Panc1 (cell line): ENCODE data around the gene SAP30BP. TPM values are rescaled to one million over a fixed set of nuclear protein-coding genes. Genes with fewer than 3 reads are reported as not detected.

Experiments used
- ATAC-seq: fragments of 200-7000 bp; cut with Tn5 transposase; 2 replicates; pipeline ENCODE4 v1.9.1; 2020; ENCODE audit warnings: mild to moderate bottlenecking, moderate library complexity
- BruUV-seq: library from RNA; stranded (reverse); fragments of 400-500 nt; replicated peaks from 2 replicates; lab custom pipeline; 2021; lab: Mats Ljungman, UMichigan
- CTCF ChIA-PET: fragments of 300-600 bp; sonication (Branson Sonifier 250); formaldehyde crosslinking; loops from one replicate; lab custom pipeline; 2022; ENCODE audit warnings: antibody characterized with exemption; lab: Charles Lee
- POLR2A ChIA-PET: fragments of 300-600 bp; sonication (Branson Sonifier 250); formaldehyde crosslinking; loops from one replicate; lab custom pipeline; 2022; ENCODE audit warnings: antibody characterized with exemption; lab: Charles Lee
- DNase-seq: peaks from one replicate; pipeline ENCODE4 v3.0.0-alpha.2; 2010; ENCODE audit warnings: low read depth, low spot score
- H3K27ac ChIP-seq: 2 replicates; pipeline ENCODE4 v1.5.1; 2011; ENCODE audit warnings: mild to moderate bottlenecking, low read length, inconsistent platforms
- H3K27me3 ChIP-seq: fragments of 200-500 bp; sonication (Bioruptor generic); 2 replicates; pipeline ENCODE4 v1.6.0; 2014; ENCODE audit warnings: low read length, inconsistent platforms; ENCODE audit not compliant: control insufficient read depth, insufficient read depth
- H3K36me3 ChIP-seq: fragments of 200-500 bp; sonication (Bioruptor generic); 2 replicates; pipeline ENCODE4 v1.5.1; 2014; ENCODE audit warnings: inconsistent platforms, mild to moderate bottlenecking, low read length, moderate library complexity; ENCODE audit not compliant: control insufficient read depth, insufficient read depth
- H3K4me1 ChIP-seq: 2 replicates; pipeline ENCODE4 v1.5.1; 2011; ENCODE audit warnings: inconsistent platforms, mild to moderate bottlenecking, low read length, moderate library complexity; ENCODE audit not compliant: control insufficient read depth, insufficient read depth
- H3K4me3 ChIP-seq, 2 experiments: 2 replicates each; pipeline ENCODE4 v1.5.1; 2011 to 2012; ENCODE audit warnings: low read depth in 2 of 2, low read length in 2 of 2, mild to moderate bottlenecking in 2 of 2, inconsistent platforms in 1 of 2, moderate library complexity in 1 of 2
- H3K9me3 ChIP-seq: fragments of 200-500 bp; sonication (Bioruptor generic); 2 replicates; pipeline ENCODE4 v1.5.1; 2014; ENCODE audit warnings: low read depth, mild to moderate bottlenecking, inconsistent platforms, low read length, moderate library complexity; ENCODE audit not compliant: control insufficient read depth, insufficient read depth
- CTCF ChIP-seq: fragments of 450-650 bp; IDR thresholded peaks from 2 replicates; pipeline ENCODE4 v1.5.1; 2017; ENCODE audit warnings: mild to moderate bottlenecking
- POLR2AphosphoS5 ChIP-seq: IDR thresholded peaks from 2 replicates; pipeline ENCODE4 v1.6.1; 2012; ENCODE audit warnings: mild to moderate bottlenecking, low read depth, low read length, moderate library complexity
- REST ChIP-seq, 2 experiments: IDR thresholded peaks; 2 replicates each; pipeline ENCODE4 v1.6.1; 2011 to 2012; ENCODE audit warnings: low read depth in 2 of 2, control low read depth in 1 of 2, low read length in 1 of 2, mild to moderate bottlenecking in 1 of 2, moderate library complexity in 1 of 2; ENCODE audit not compliant: insufficient read depth in 1 of 2
- SIN3A ChIP-seq: IDR thresholded peaks from 2 replicates; pipeline ENCODE4 v1.6.1; 2012; ENCODE audit warnings: low read depth, mild to moderate bottlenecking, low read length, moderate library complexity, borderline replicate concordance; ENCODE audit not compliant: insufficient read depth
- TCF7L2 ChIP-seq: IDR thresholded peaks from 2 replicates; pipeline ENCODE4 v1.6.1; 2011; ENCODE audit warnings: mild to moderate bottlenecking, low read depth, low read length, inconsistent platforms
- in situ Hi-C: cut with HindIII; loops from 2 replicates; pipeline ENCODE4 v1.10.0; 2016; ENCODE audit warnings: low sequenced_read_pairs, low pct_unique_long_range_greater_than_20kb
- intact Hi-C: fragments of 100-400 bp; cut with micrococcal nuclease; formaldehyde crosslinking; loops from one replicate; pipeline ENCODE4 v1.10.0; 2022; ENCODE audit not compliant: unreplicated experiment
- total RNA-seq: library from RNA; stranded (reverse); gene quantifications from one replicate; pipeline ENCODE4 v1.2.1, GENCODE V29; 2021; ENCODE audit not compliant: unreplicated experiment

The SAP30BP gene
- total RNA-seq, 1 experiment from 2014 or later, result 138 TPM

- in situ Hi-C loops (no loop called here), intact Hi-C loops (no loop called here)
- H3K4me1 ChIP-seq, result peaks cover 7% of the 10 kb centered on the region
- H3K27me3 ChIP-seq, result no peaks in the 10 kb centered on the region
- H3K4me3 ChIP-seq, result no peak overlapping the region
- BruUV-seq, result no TSS peak
- H3K36me3 ChIP-seq, result no peaks in the 10 kb centered on the region
- H3K9me3 ChIP-seq, result no peaks in the 10 kb centered on the region
- POLR2A ChIA-PET, result no interaction called here
- no peak for DNase-seq
- CTCF ChIA-PET, result no interaction called here
- TF ChIP-seq REST (IDR thresholded peaks at IDR 0.05; ENCODE audit: insufficient read depth in 1 of 2, low read depth in 2 of 2, low read length in 1 of 2), result no peak
- H3K27ac ChIP-seq, result no peak overlapping the region
- no peak for ATAC-seq
Observed at GRCh38 chr17:75639327-75639726, 27.8 kb upstream of the SAP30BP start.

- BruUV-seq, result no TSS peak
- DNase-seq (no peak), ATAC-seq (no peak)
- ChIA-PET CTCF (no interaction called here), POLR2A (no interaction called here)
- H3K27ac ChIP-seq, result no peak overlapping the region
- H3K9me3 ChIP-seq, result no peaks in the 10 kb centered on the region
- H3K27me3 ChIP-seq, result no peaks in the 10 kb centered on the region
- no peak overlapping the region for H3K4me3 ChIP-seq
- intact Hi-C loops, result no loop called here
- H3K36me3 ChIP-seq, result no peaks in the 10 kb centered on the region
- TF ChIP-seq CTCF (no peak), SIN3A (no peak), POLR2AphosphoS5 (no peak), REST (IDR thresholded peaks at IDR 0.05; ENCODE audit: insufficient read depth in 1 of 2, low read depth in 2 of 2, low read length in 1 of 2) (no peak), TCF7L2 (no peak)
- in situ Hi-C loops, result no loop called here
- H3K4me1 ChIP-seq, result peaks cover 4% of the 10 kb centered on the region
Observed at GRCh38 chr17:75639771-75640555, 27.2 kb upstream of the SAP30BP start.
